ENCODE measurements around the gene GZMA. TPM values are rescaled to one million over a fixed set of nuclear protein-coding genes. Genes with fewer than 3 reads are reported as not detected.
"Not testable (repeated sequence)": the region's sequence is repeated elsewhere in the genome, so short reads cannot be mapped to it uniquely, and the experiment has no call there.

GZMA gene
- total RNA-seq, 1 donor from 2014 or later: 1,575 TPM

GRCh38 chr5:55105976-55106375 lies 3.5 kb downstream of the GZMA start:
- intact Hi-C loops (cut with micrococcal nuclease): not testable (repeated sequence)

GRCh38 chr5:55108661-55109060 lies 6.2 kb downstream of the GZMA start:
- intact Hi-C loops (cut with micrococcal nuclease): no loop called here

- intact Hi-C loops (cut with micrococcal nuclease): no loop called here
These were observed 7.8 kb downstream of the GZMA start for GRCh38 chr5:55110217-55110616.

- intact Hi-C loops (cut with micrococcal nuclease): loop anchor here (1.0 kb wide), 1 partner anchor 9 kb away; no protein-coding TSS in a partner anchor
These were observed 10.9 kb downstream of the GZMA start for GRCh38 chr5:55113327-55113726.

GRCh38 chr5:55114061-55114460 lies 11.6 kb downstream of the GZMA start:
- intact Hi-C loops (cut with micrococcal nuclease): no loop called here

GRCh38 chr5:55123365-55123764 lies 20.9 kb downstream of the GZMA start:
- intact Hi-C loops (cut with micrococcal nuclease): no loop called here

GRCh38 chr5:55134053-55134722 lies 31.7 kb downstream of the GZMA start:
- intact Hi-C loops (cut with micrococcal nuclease): no loop called here

GRCh38 chr5:55136521-55136920 lies 34.1 kb downstream of the GZMA start:
- intact Hi-C loops (cut with micrococcal nuclease): no loop called here

- intact Hi-C loops (cut with micrococcal nuclease): loop anchor here (10.0 kb wide), 1 partner anchor 526 kb away; no protein-coding TSS in a partner anchor
These were observed 38.6 kb downstream of the GZMA start for GRCh38 chr5:55140908-55141665.

GRCh38 chr5:55141945-55142690 lies 39.7 kb downstream of the GZMA start:
- intact Hi-C loops (cut with micrococcal nuclease): loop anchor here (10.0 kb wide), 1 partner anchor 527 kb away; no protein-coding TSS in a partner anchor

- intact Hi-C loops (cut with micrococcal nuclease): loop anchor here (10.0 kb wide), 1 partner anchor 529 kb away; no protein-coding TSS in a partner anchor
These were observed 41.2 kb downstream of the GZMA start for GRCh38 chr5:55143624-55144023.

- intact Hi-C loops (cut with micrococcal nuclease): loop anchor here (1.0 to 10.0 kb wide), 14 partner anchors 13 to 903 kb away; partner anchors contain the start of genes CDC20B, GZMA and SNX18
These were observed 43.6 kb downstream of the GZMA start for GRCh38 chr5:55146080-55146479.

GRCh38 chr5:55146543-55147151 lies 44.2 kb downstream of the GZMA start:
- intact Hi-C loops (cut with micrococcal nuclease): loop anchor here (1.0 to 10.0 kb wide), 14 partner anchors 13 to 903 kb away; partner anchors contain the start of genes CDC20B, GZMA and SNX18

- intact Hi-C loops (cut with micrococcal nuclease): loop anchor here (10.0 kb wide), 1 partner anchor 535 kb away; no protein-coding TSS in a partner anchor
These were observed 46.9 kb downstream of the GZMA start for GRCh38 chr5:55149308-55149795.

- intact Hi-C loops (cut with micrococcal nuclease): no loop called here
These were observed 49.7 kb downstream of the GZMA start for GRCh38 chr5:55151923-55152842.

- intact Hi-C loops (cut with micrococcal nuclease): no loop called here
These were observed 52.4 kb downstream of the GZMA start for GRCh38 chr5:55154873-55155272.
